Endothelial cell of umbilical vein (primary cell): Measurements from ENCODE around the gene PLEKHS1. TPM values are rescaled to one million over a fixed set of nuclear protein-coding genes. Genes with fewer than 3 reads are reported as not detected.

Experiments used
- BruUV-seq: library from RNA; stranded (reverse); fragments of 400-500 nt; replicated peaks from 2 replicates; lab custom pipeline; 2021; lab: Mats Ljungman, UMichigan
- CTCF ChIA-PET: fragments of 300-600, 350-600 bp; sonication (Branson Sonifier 250); formaldehyde crosslinking; loops from one replicate; lab custom pipeline; 2021; ENCODE audit warnings: antibody characterized with exemption, inconsistent platforms; lab: Charles Lee
- POLR2A ChIA-PET: fragments of 300-600, 350-600 bp; sonication (Branson Sonifier 250); formaldehyde crosslinking; loops from one replicate; lab custom pipeline; 2021; ENCODE audit warnings: antibody characterized with exemption, inconsistent platforms; lab: Charles Lee
- DNase-seq: peaks from one replicate; pipeline ENCODE4 v3.0.0-alpha.2; 2011; ENCODE audit warnings: low read depth, low spot score
- FAIRE-seq: peaks from 2 replicates; lab custom pipeline; 2011; peaks lifted over from hg19 to GRCh38; lab: Jason Lieb, UNC
- H2AFZ ChIP-seq: 2 replicates; pipeline ENCODE4 v1.6.0; 2012; ENCODE audit warnings: low read depth, low read length, control low read depth, inconsistent platforms
- H3K27ac ChIP-seq: 2 replicates; pipeline ENCODE4 v1.5.1; 2011; ENCODE audit warnings: low read depth, mild to moderate bottlenecking, control low read depth, low read length, moderate library complexity; ENCODE audit not compliant: insufficient read depth
- H3K27me3 ChIP-seq, 2 experiments: 2 replicates each; pipeline versions ENCODE4 v1.6.0 to v1.6.1; 2011; ENCODE audit warnings: low read length in 2 of 2, mixed read lengths in 1 of 2; ENCODE audit not compliant: control insufficient read depth in 2 of 2, insufficient read depth in 2 of 2
- H3K36me3 ChIP-seq, 2 experiments: 2 replicates in 1 of 2; 3 replicates in 1 of 2; pipeline ENCODE4 v1.5.1; 2011; ENCODE audit warnings: low read length in 2 of 2, mild to moderate bottlenecking in 1 of 2, moderate library complexity in 1 of 2; ENCODE audit not compliant: control insufficient read depth in 2 of 2, insufficient read depth in 2 of 2; ENCODE audit errors: extremely low read depth in 1 of 2
- H3K4me1 ChIP-seq: 3 replicates; pipeline ENCODE4 v1.5.1; 2011; ENCODE audit warnings: mild to moderate bottlenecking, low read length; ENCODE audit not compliant: control insufficient read depth, insufficient read depth; ENCODE audit errors: extremely low read depth
- H3K4me2 ChIP-seq: 2 replicates; pipeline ENCODE4 v1.6.1; 2011; ENCODE audit warnings: low read length, control low read depth, mixed read lengths; ENCODE audit not compliant: insufficient read depth
- H3K4me3 ChIP-seq, 3 experiments: fragments of 200-600 bp in 1 of 3; sonication (generic), shearing (Covaris generic) in 1 of 3; replicated peaks in 1 of 3; 2 replicates each; pipeline ENCODE4 v1.5.1; 2011 to 2016; ENCODE audit warnings: control low read depth in 3 of 3, low read length in 3 of 3, mild to moderate bottlenecking in 2 of 3, inconsistent platforms in 1 of 3, low read depth in 1 of 3, moderate library complexity in 1 of 3; ENCODE audit not compliant: insufficient read depth in 1 of 3
- H3K79me2 ChIP-seq: 2 replicates; pipeline ENCODE4 v1.6.0; 2012; ENCODE audit warnings: low read length, inconsistent platforms; ENCODE audit not compliant: control insufficient read depth, insufficient read depth
- H3K9ac ChIP-seq: replicated peaks from 2 replicates; pipeline ENCODE3; 2011; ENCODE audit warnings: low read length, control low read depth; ENCODE audit not compliant: insufficient read depth; ENCODE audit errors: extremely low read depth
- H3K9me1 ChIP-seq: replicated peaks from 3 replicates; pipeline ENCODE4 v1.6.0; 2011; ENCODE audit warnings: mild to moderate bottlenecking, low read length; ENCODE audit not compliant: control insufficient read depth, insufficient read depth; ENCODE audit errors: extremely low read depth
- H3K9me3 ChIP-seq: replicated peaks from 2 replicates; pipeline ENCODE4 v1.5.1; 2012; ENCODE audit warnings: low read length, inconsistent platforms; ENCODE audit not compliant: control insufficient read depth, insufficient read depth
- H4K20me1 ChIP-seq: replicated peaks from 2 replicates; pipeline ENCODE3; 2011; ENCODE audit warnings: mild to moderate bottlenecking, low read length; ENCODE audit not compliant: control insufficient read depth, insufficient read depth; ENCODE audit errors: extremely low read depth
- EZH2 ChIP-seq: IDR thresholded peaks from 2 replicates; pipeline ENCODE4 v1.6.1; 2012; ENCODE audit warnings: borderline replicate concordance, low read depth, mild to moderate bottlenecking, moderate library complexity, low read length, inconsistent platforms; ENCODE audit not compliant: severe bottlenecking
- FOS ChIP-seq: IDR thresholded peaks from 2 replicates; pipeline ENCODE4 v1.6.1; 2011; ENCODE audit warnings: mild to moderate bottlenecking, low read length, moderate library complexity, borderline replicate concordance; ENCODE audit not compliant: insufficient read depth
- GATA2 ChIP-seq: IDR thresholded peaks from 2 replicates; pipeline ENCODE4 v1.7.0; 2011; ENCODE audit warnings: low read depth, mild to moderate bottlenecking, moderate library complexity, mixed read lengths, low read length; ENCODE audit not compliant: insufficient read length, insufficient read depth
- JUN ChIP-seq: IDR thresholded peaks from 2 replicates; pipeline ENCODE4 v1.6.1; 2011; ENCODE audit warnings: borderline replicate concordance, low read depth; ENCODE audit not compliant: insufficient read length, insufficient read depth
- MAX ChIP-seq: IDR thresholded peaks from 2 replicates; pipeline ENCODE4 v1.6.1; 2011; ENCODE audit not compliant: insufficient read depth, insufficient read length
- MYC ChIP-seq: IDR thresholded peaks from one replicate; pipeline ENCODE4 v1.6.1; 2011; ENCODE audit warnings: mild to moderate bottlenecking, low read depth, low read length
- POLR2A ChIP-seq: IDR thresholded peaks from 2 replicates; pipeline ENCODE4 v1.6.1; 2012; ENCODE audit warnings: low read depth, mild to moderate bottlenecking, control low read depth, low read length
- POLR2AphosphoS5 ChIP-seq: IDR thresholded peaks from 2 replicates; pipeline ENCODE4 v1.6.1; 2012; ENCODE audit warnings: low read depth, mild to moderate bottlenecking, control low read depth, low read length, moderate library complexity; ENCODE audit not compliant: insufficient read depth
- dilution Hi-C: fragments of 300-500 bp; cut with MboI; formaldehyde crosslinking; loops from one replicate; pipeline ENCODE4 v1.15.0; 2019; ENCODE audit warnings: low sequenced_read_pairs; ENCODE audit not compliant: extremely low pct_ligation_motif_present
- intact Hi-C: fragments of 100-400 bp; cut with micrococcal nuclease; formaldehyde crosslinking; loops from one replicate; pipeline ENCODE4 v1.10.0; 2022
- polyA plus RNA-seq, 4 experiments: library from polyadenylated mRNA; depleted of rRNA in 3 of 4; stranded (reverse) in 3 of 4; unstranded in 1 of 4; fragments of >200 nt; gene quantifications; 2 replicates each; pipeline versions ENCODE4 v1.2.1 to v1.2.3, GENCODE V29; 2011 to 2012; ENCODE audit warnings: missing spikeins in 1 of 4
- total RNA-seq: library from RNA; stranded (reverse); gene quantifications from 2 replicates; pipeline ENCODE4 v1.2.3, GENCODE V29; 2021
- TF ChIP-seq, protein P1 (sequence below), 2 donors: IDR thresholded peaks; 1 replicate in 1 of 2; 2 replicates in 1 of 2; pipeline ENCODE4 v1.5.1; 2011; ENCODE audit warnings: low read length in 2 of 2, mild to moderate bottlenecking in 2 of 2, moderate library complexity in 2 of 2, control low read depth in 1 of 2, inconsistent platforms in 1 of 2, low read depth in 1 of 2; ENCODE audit not compliant: insufficient read depth in 1 of 2; ENCODE audit errors: extremely low read depth in 1 of 2

The PLEKHS1 gene
- total and polyA plus RNA-seq, 2 donors (not counting 3 experiments of a cell fraction or from before 2014, with no cell fraction given) = not detected

DNA sequence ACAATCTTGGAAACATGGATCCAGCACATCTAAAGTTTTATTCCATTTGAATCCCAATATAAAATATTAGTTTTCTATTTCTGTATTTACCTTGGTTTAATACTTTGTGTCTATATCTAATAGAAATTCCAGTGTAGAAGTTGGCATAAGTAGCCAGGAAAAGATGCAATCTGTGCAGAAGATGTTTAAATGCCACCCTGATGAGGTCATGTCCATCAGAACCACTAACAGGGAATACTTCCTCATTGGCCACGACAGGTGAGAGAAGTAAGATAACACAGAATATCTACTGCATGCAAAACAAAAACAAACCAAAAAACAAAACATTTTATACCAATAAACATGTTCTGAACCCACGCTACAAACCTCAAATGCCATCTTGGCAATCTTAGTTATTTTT is 15.7 kb downstream of the PLEKHS1 start:
- Histone ChIP-seq H3K79me2 (no peaks in the 10 kb centered on the region), H3K9ac (no peak overlapping the region), H3K4me2 (no peak overlapping the region), H2AFZ (no peak overlapping the region), H3K36me3 (no peaks in the 10 kb centered on the region), H3K9me3 (no peaks in the 10 kb centered on the region), H3K4me1 (no peaks in the 10 kb centered on the region), H3K9me1 (no peaks in the 10 kb centered on the region), H3K4me3 (no peak overlapping the region), H3K27me3 (peaks cover 5 to 12% of the 10 kb centered on the region in 2 experiments), H3K27ac (no peak overlapping the region), H4K20me1 (no peaks in the 10 kb centered on the region)
- DNase-seq (no peak), FAIRE-seq (no peak)
- intact Hi-C loops = no loop called here
- dilution Hi-C loops = no loop called here
- TF ChIP-seq MAX (no peak), MYC (no peak), GATA2 (no peak), POLR2AphosphoS5 (no peak), FOS (no peak), POLR2A (no peak), JUN (no peak), EZH2 (no peak)
- TF ChIP-seq, protein P1, sequence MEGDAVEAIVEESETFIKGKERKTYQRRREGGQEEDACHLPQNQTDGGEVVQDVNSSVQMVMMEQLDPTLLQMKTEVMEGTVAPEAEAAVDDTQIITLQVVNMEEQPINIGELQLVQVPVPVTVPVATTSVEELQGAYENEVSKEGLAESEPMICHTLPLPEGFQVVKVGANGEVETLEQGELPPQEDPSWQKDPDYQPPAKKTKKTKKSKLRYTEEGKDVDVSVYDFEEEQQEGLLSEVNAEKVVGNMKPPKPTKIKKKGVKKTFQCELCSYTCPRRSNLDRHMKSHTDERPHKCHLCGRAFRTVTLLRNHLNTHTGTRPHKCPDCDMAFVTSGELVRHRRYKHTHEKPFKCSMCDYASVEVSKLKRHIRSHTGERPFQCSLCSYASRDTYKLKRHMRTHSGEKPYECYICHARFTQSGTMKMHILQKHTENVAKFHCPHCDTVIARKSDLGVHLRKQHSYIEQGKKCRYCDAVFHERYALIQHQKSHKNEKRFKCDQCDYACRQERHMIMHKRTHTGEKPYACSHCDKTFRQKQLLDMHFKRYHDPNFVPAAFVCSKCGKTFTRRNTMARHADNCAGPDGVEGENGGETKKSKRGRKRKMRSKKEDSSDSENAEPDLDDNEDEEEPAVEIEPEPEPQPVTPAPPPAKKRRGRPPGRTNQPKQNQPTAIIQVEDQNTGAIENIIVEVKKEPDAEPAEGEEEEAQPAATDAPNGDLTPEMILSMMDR (IDR thresholded peaks at IDR 0.05; ENCODE audit: extremely low read depth in 1 of 2, insufficient read depth in 1 of 2, low read depth in 1 of 2, low read length in 2 of 2) = no peak
- ChIA-PET CTCF (interaction anchor here (1.7 kb wide), 1 partner anchor 14 kb away, joined by 3 read pairs; no protein-coding TSS in a partner anchor), POLR2A (no interaction called here)
- no TSS peak for BruUV-seq
